WTC11 (cell line): ENCODE data around the gene UBQLN1. TPM values are rescaled to one million over a fixed set of nuclear protein-coding genes. Genes with fewer than 3 reads are reported as not detected.

Source experiments
- ATAC-seq: fragments of 200-7000 bp; cut with Tn5 transposase; 2 replicates; pipeline ENCODE4 v1.10.0; 2021; ENCODE audit warnings: mild to moderate bottlenecking, moderate library complexity
- CTCF ChIA-PET: fragments of 300-600 bp; sonication (Branson Sonifier 250); formaldehyde crosslinking; loops from one replicate; lab custom pipeline; 2021; ENCODE audit warnings: antibody characterized with exemption; lab: Charles Lee
- POLR2A ChIA-PET: fragments of 350-600 bp; sonication (Branson Sonifier 250); formaldehyde crosslinking; loops from one replicate; lab custom pipeline; 2021; ENCODE audit warnings: antibody characterized with exemption; lab: Charles Lee
- DNase-seq: peaks from one replicate; pipeline ENCODE4 v3.0.0; 2021; ENCODE audit warnings: low spot score
- H3K27ac Mint-ChIP-seq: 2 replicates; pipeline ENCODE4 v1.8.0; 2021; ENCODE audit warnings: mixed read lengths
- H3K27me3 Mint-ChIP-seq: 2 replicates; pipeline ENCODE4 v1.8.0; 2021; ENCODE audit warnings: low read depth, mild to moderate bottlenecking, moderate library complexity, mixed read lengths
- H3K36me3 Mint-ChIP-seq: 2 replicates; pipeline ENCODE4 v1.8.0; 2021; ENCODE audit warnings: mixed read lengths
- H3K4me1 Mint-ChIP-seq: 2 replicates; pipeline ENCODE4 v1.8.0; 2022; ENCODE audit warnings: mixed read lengths
- H3K4me3 Mint-ChIP-seq: 2 replicates; pipeline ENCODE4 v1.8.0; 2021; ENCODE audit warnings: mild to moderate bottlenecking, moderate library complexity, mixed read lengths
- H3K9me3 Mint-ChIP-seq: 2 replicates; pipeline ENCODE4 v1.8.0; 2021; ENCODE audit warnings: mixed read lengths
- ARID4B ChIP-seq: sonication (generic); formaldehyde crosslinking; IDR thresholded peaks from 2 replicates; pipeline ENCODE4 v1.8.0; 2023; ENCODE audit warnings: missing genetic modification reagents, mild to moderate bottlenecking, borderline replicate concordance
- CBFB ChIP-seq: sonication (generic); formaldehyde crosslinking; IDR thresholded peaks from 2 replicates; pipeline ENCODE4 v1.8.1; 2022; ENCODE audit warnings: mild to moderate bottlenecking, low read depth, missing genetic modification reagents
- CTCF ChIP-seq: fragments of 200-600 bp; IDR thresholded peaks from 2 replicates; pipeline ENCODE4 v1.8.0; 2022; ENCODE audit warnings: antibody characterized with exemption
- ESRRA ChIP-seq: sonication (generic); formaldehyde crosslinking; IDR thresholded peaks from 2 replicates; pipeline ENCODE4 v1.8.1; 2022; ENCODE audit warnings: mild to moderate bottlenecking, missing genetic modification reagents, borderline replicate concordance
- ETV6 ChIP-seq: sonication (generic); formaldehyde crosslinking; IDR thresholded peaks from 2 replicates; pipeline ENCODE4 v1.8.1; 2022; ENCODE audit warnings: mild to moderate bottlenecking, missing genetic modification reagents
- GTF2I ChIP-seq: fragments of 250-450 bp; sonication (Bioruptor Pico); conservative IDR thresholded peaks from 2 replicates; pipeline ENCODE4 v1.4.0; 2021; ENCODE audit warnings: mild to moderate bottlenecking
- HMGA2 ChIP-seq: fragments of 250-450 bp; sonication (Bioruptor Pico); IDR thresholded peaks from 2 replicates; pipeline ENCODE4 v1.4.0; 2021; ENCODE audit warnings: mild to moderate bottlenecking, moderate library complexity
- JUN ChIP-seq: sonication (generic); formaldehyde crosslinking; IDR thresholded peaks from 2 replicates; pipeline ENCODE4 v1.8.0; 2023; ENCODE audit warnings: mild to moderate bottlenecking, missing genetic modification reagents
- MXD4 ChIP-seq: fragments of 250-450 bp; sonication (Bioruptor Pico); IDR thresholded peaks from 2 replicates; pipeline ENCODE4 v1.8.0; 2021; ENCODE audit warnings: mild to moderate bottlenecking, moderate library complexity, borderline replicate concordance
- NR2C2 ChIP-seq: sonication (generic); formaldehyde crosslinking; IDR thresholded peaks from 2 replicates; pipeline ENCODE4 v1.8.0; 2022; ENCODE audit warnings: mild to moderate bottlenecking, missing genetic modification reagents
- RELA ChIP-seq: sonication (generic); formaldehyde crosslinking; IDR thresholded peaks from 2 replicates; pipeline ENCODE4 v1.8.1; 2022; ENCODE audit warnings: missing genetic modification reagents, mild to moderate bottlenecking, borderline replicate concordance
- RORB ChIP-seq: fragments of 250-450 bp; sonication (Bioruptor Pico); IDR thresholded peaks from 2 replicates; pipeline ENCODE4 v1.9.0; 2021; ENCODE audit warnings: mild to moderate bottlenecking
- SMAD4 ChIP-seq: sonication (generic); formaldehyde crosslinking; IDR thresholded peaks from 2 replicates; pipeline ENCODE4 v1.8.0; 2022; ENCODE audit warnings: mild to moderate bottlenecking, missing genetic modification reagents
- TEAD1 ChIP-seq: sonication (generic); formaldehyde crosslinking; IDR thresholded peaks from 2 replicates; pipeline ENCODE4 v1.8.0; 2022; ENCODE audit warnings: mild to moderate bottlenecking, missing genetic modification reagents
- TP53 ChIP-seq: sonication (generic); formaldehyde crosslinking; IDR thresholded peaks from 2 replicates; pipeline ENCODE4 v1.8.1; 2023; ENCODE audit warnings: mild to moderate bottlenecking, missing genetic modification reagents
- ZMAT4 ChIP-seq: fragments of 250-450 bp; sonication (Bioruptor Pico); IDR thresholded peaks from 2 replicates; pipeline ENCODE4 v1.9.0; 2021; ENCODE audit warnings: mild to moderate bottlenecking
- ZNF121 ChIP-seq: sonication (generic); formaldehyde crosslinking; IDR thresholded peaks from 2 replicates; pipeline ENCODE4 v1.8.0; 2023; ENCODE audit warnings: missing genetic modification reagents
- ZNF232 ChIP-seq: sonication (generic); formaldehyde crosslinking; IDR thresholded peaks from 2 replicates; pipeline ENCODE4 v1.8.0; 2022; ENCODE audit warnings: mild to moderate bottlenecking, missing genetic modification reagents
- ZNF423 ChIP-seq: fragments of 250-450 bp; sonication (Bioruptor Pico); IDR thresholded peaks from 2 replicates; pipeline ENCODE4 v2.1.2; 2022; ENCODE audit warnings: mild to moderate bottlenecking, moderate library complexity
- ZNF532 ChIP-seq: fragments of 250-450 bp; sonication (Bioruptor Pico); IDR thresholded peaks from 2 replicates; pipeline ENCODE4 v1.9.0; 2021; ENCODE audit warnings: mild to moderate bottlenecking, borderline replicate concordance
- total RNA-seq: library from RNA; stranded (reverse); gene quantifications from 3 replicates; pipeline ENCODE4 v1.2.3, GENCODE V29; 2021

UBQLN1 gene
- total RNA-seq, 1 experiment from 2014 or later, result 110 TPM

GRCh38 chr9:83633255-83633654 is 74.5 kb downstream of the UBQLN1 start:
- Mint-ChIP-seq H3K27me3 (no peaks in the 10 kb centered on the region), H3K36me3 (no peaks in the 10 kb centered on the region), H3K9me3 (no peaks in the 10 kb centered on the region), H3K27ac (no peak overlapping the region), H3K4me3 (no peak overlapping the region), H3K4me1 (peaks cover 38% of the 10 kb centered on the region)
- ATAC-seq, result no peak
- CTCF ChIA-PET, result no interaction called here
- POLR2A ChIA-PET, result interaction anchor here (0.7 kb wide), 1 partner anchor 74 kb away, joined by 3 read pairs; the partner anchor contains the start of gene UBQLN1
- TF ChIP-seq MXD4 (CRISPR knock-in tag) (no peak), RORB (no peak), ESRRA (CRISPR knock-in tag) (no peak), ZNF232 (no peak), RELA (CRISPR knock-in tag) (no peak), TP53 (CRISPR knock-in tag) (no peak), ZMAT4 (CRISPR knock-in tag) (no peak), SMAD4 (CRISPR knock-in tag) (no peak), CBFB (CRISPR knock-in tag) (no peak)
- DNase-seq, result no peak

GRCh38 chr9:83630938-83631457 is 76.8 kb downstream of the UBQLN1 start:
- Mint-ChIP-seq H3K27ac (no peak overlapping the region), H3K27me3 (no peaks in the 10 kb centered on the region), H3K4me1 (peaks cover 38% of the 10 kb centered on the region), H3K9me3 (no peaks in the 10 kb centered on the region), H3K36me3 (no peaks in the 10 kb centered on the region), H3K4me3 (peak overlapping the region; percentile 43)
- CTCF ChIA-PET, result interaction anchor here (0.6 to 2.1 kb wide), 9 partner anchors 10 to 663 kb away, joined by 3 to 32 read pairs (median 4); partner anchors contain the start of gene FRMD3
- ATAC-seq, result peak; percentile 98
- DNase-seq, result peak; percentile 69
- TF ChIP-seq ZNF532 (CRISPR knock-in tag) (no peak), NR2C2 (CRISPR knock-in tag) (no peak), CBFB (CRISPR knock-in tag) (no peak), ZNF121 (CRISPR knock-in tag) (peak; percentile 91), TEAD1 (no peak), ETV6 (CRISPR knock-in tag) (0 out of 2 replicates have a peak, but pooled peaks have one; percentile 53), GTF2I (CRISPR knock-in tag) (no peak), CTCF (no peak), ARID4B (CRISPR knock-in tag) (no peak), HMGA2 (CRISPR knock-in tag) (no peak), ZNF423 (CRISPR knock-in tag) (peak; percentile 24; the same call in 1 of the 2 replicates), JUN (CRISPR knock-in tag) (no peak)
- POLR2A ChIA-PET, result interaction anchor here (0.6 to 1.2 kb wide), 4 partner anchors 11 to 300 kb away, joined by 3 read pairs; no protein-coding TSS in a partner anchor
